CD8-positive, alpha-beta memory T cell (primary cell): ENCODE data around the gene ZNF697. TPM values are rescaled to one million over a fixed set of nuclear protein-coding genes. Genes with fewer than 3 reads are reported as not detected.

Experiments used
- CTCF ChIA-PET: fragments of 350-600 bp; sonication (Branson Sonifier 250); formaldehyde crosslinking; loops from one replicate; lab custom pipeline; 2021; ENCODE audit warnings: antibody characterized with exemption; lab: Charles Lee
- POLR2A ChIA-PET: fragments of 350-600 bp; sonication (Branson Sonifier 250); formaldehyde crosslinking; loops from one replicate; lab custom pipeline; 2021; ENCODE audit warnings: antibody characterized with exemption; lab: Charles Lee
- DNase-seq, 5 donors: peaks; one replicate each; pipeline versions ENCODE4 v3.0.0 to v3.0.0-alpha.2; 2020 to 2022; ENCODE audit warnings: mixed read lengths in 1 of 5
- H3K27ac ChIP-seq: one replicate; pipeline ENCODE4 v1.7.0; 2013; ENCODE audit warnings: low read depth, mild to moderate bottlenecking, low read length, moderate library complexity
- H3K27me3 ChIP-seq: 2 replicates; pipeline ENCODE4 v1.7.0; 2013; ENCODE audit warnings: low read length, mild to moderate bottlenecking; ENCODE audit not compliant: insufficient read depth, poor library complexity, severe bottlenecking
- H3K36me3 ChIP-seq: 2 replicates; pipeline ENCODE4 v1.7.0; 2013; ENCODE audit warnings: mild to moderate bottlenecking, low read length, moderate library complexity; ENCODE audit not compliant: insufficient read depth
- H3K4me1 ChIP-seq: 2 replicates; pipeline ENCODE4 v1.7.0; 2013; ENCODE audit warnings: mild to moderate bottlenecking, low read length, moderate library complexity; ENCODE audit not compliant: insufficient read depth
- H3K4me3 ChIP-seq: 2 replicates; pipeline ENCODE4 v1.7.0; 2013; ENCODE audit warnings: mild to moderate bottlenecking, low read length
- H3K9me3 ChIP-seq: 2 replicates; pipeline ENCODE4 v1.7.0; 2013; ENCODE audit warnings: mild to moderate bottlenecking, low read length
- H3K27ac Mint-ChIP-seq, 8 donors: one replicate each; pipeline ENCODE4 v1.8.0; 2020 to 2021; ENCODE audit warnings: mixed read lengths in 8 of 8, mild to moderate bottlenecking in 6 of 8, inconsistent platforms in 3 of 8, moderate library complexity in 3 of 8
- H3K27me3 Mint-ChIP-seq, 2 donors: one replicate each; pipeline ENCODE4 v1.8.0; 2020 to 2021; ENCODE audit warnings: mixed read lengths in 2 of 2, mild to moderate bottlenecking in 1 of 2, moderate library complexity in 1 of 2
- H3K36me3 Mint-ChIP-seq, 3 donors: one replicate each; pipeline ENCODE4 v1.8.0; 2020 to 2021; ENCODE audit warnings: mixed read lengths in 3 of 3, inconsistent platforms in 1 of 3, mild to moderate bottlenecking in 1 of 3
- H3K4me1 Mint-ChIP-seq, 3 donors: one replicate each; pipeline ENCODE4 v1.8.0; 2020 to 2021; ENCODE audit warnings: mixed read lengths in 3 of 3, inconsistent platforms in 1 of 3, mild to moderate bottlenecking in 1 of 3
- H3K4me3 Mint-ChIP-seq, 7 donors: one replicate each; pipeline ENCODE4 v1.8.0; 2020 to 2021; ENCODE audit warnings: mixed read lengths in 7 of 7, mild to moderate bottlenecking in 6 of 7, moderate library complexity in 4 of 7, inconsistent platforms in 2 of 7
- H3K9me3 Mint-ChIP-seq, 5 donors: one replicate each; pipeline ENCODE4 v1.8.0; 2020 to 2022; ENCODE audit warnings: mixed read lengths in 5 of 5, mild to moderate bottlenecking in 3 of 5, moderate library complexity in 2 of 5, inconsistent platforms in 1 of 5
- polyA plus RNA-seq: library from polyadenylated mRNA; unstranded; fragments of 300-500 nt; fragmentation: Illumina TruSeq; gene quantifications from one replicate; pipeline ENCODE4 v1.2.3, GENCODE V29; 2021
- total RNA-seq, 2 experiments: library from RNA; stranded (reverse); gene quantifications; one replicate each; pipeline ENCODE4 v1.2.3, GENCODE V29; 2021

ZNF697 gene
- total and polyA plus RNA-seq, 3 experiments from 2014 or later = 0.72 to 0.78 TPM; not detected in 1

GRCh38 chr1:119662034-119662437 is 14.0 kb upstream of the ZNF697 start:
- Mint-ChIP-seq H3K27me3 (peaks cover 9 to 25% of the 10 kb centered on the region in 2 donors), H3K36me3 (no peaks in the 10 kb centered on the region), H3K27ac (peak overlapping the region in 1 of 8 donors; percentile 51), H3K9me3 (no peaks in the 10 kb centered on the region), H3K4me1 (no peaks in the 10 kb centered on the region), H3K4me3 (no peak overlapping the region)
- Histone ChIP-seq H3K4me1 (no peaks in the 10 kb centered on the region), H3K4me3 (no peak overlapping the region), H3K36me3 (no peaks in the 10 kb centered on the region), H3K9me3 (no peaks in the 10 kb centered on the region), H3K27me3 (peaks cover 5% of the 10 kb centered on the region), H3K27ac (no peak overlapping the region)
- DNase-seq = no peak
- ChIA-PET CTCF (interaction anchor here (1.0 kb wide), 1 partner anchor 13 kb away, joined by 3 read pairs; no protein-coding TSS in a partner anchor), POLR2A (interaction anchor here (0.6 kb wide), 1 partner anchor 21 kb away, joined by 5 read pairs; no protein-coding TSS in a partner anchor)

- Histone ChIP-seq H3K27ac (no peak overlapping the region), H3K36me3 (no peaks in the 10 kb centered on the region), H3K9me3 (no peaks in the 10 kb centered on the region), H3K4me3 (no peak overlapping the region), H3K27me3 (peaks cover 5% of the 10 kb centered on the region), H3K4me1 (no peaks in the 10 kb centered on the region)
- Mint-ChIP-seq H3K4me1 (no peaks in the 10 kb centered on the region), H3K27ac (no peak overlapping the region), H3K9me3 (no peaks in the 10 kb centered on the region), H3K4me3 (no peak overlapping the region), H3K27me3 (peaks cover 9 to 27% of the 10 kb centered on the region in 2 donors), H3K36me3 (no peaks in the 10 kb centered on the region)
- CTCF ChIA-PET = interaction anchor here (0.8 to 1.2 kb wide), 2 partner anchors 9 to 30 kb away, joined by 3 to 5 read pairs; no protein-coding TSS in a partner anchor
- no peak for DNase-seq
- POLR2A ChIA-PET = no interaction called here
Observed at GRCh38 chr1:119660253-119661083, 12.4 kb upstream of the ZNF697 start.

GRCh38 chr1:119659628-119660027 is 11.6 kb upstream of the ZNF697 start:
- DNase-seq = no peak
- Mint-ChIP-seq H3K27ac (no peak overlapping the region), H3K4me3 (no peak overlapping the region), H3K36me3 (no peaks in the 10 kb centered on the region), H3K4me1 (no peaks in the 10 kb centered on the region), H3K27me3 (peaks cover 11 to 30% of the 10 kb centered on the region in 2 donors), H3K9me3 (no peaks in the 10 kb centered on the region)
- ChIA-PET POLR2A (no interaction called here), CTCF (no interaction called here)
- Histone ChIP-seq H3K4me1 (no peaks in the 10 kb centered on the region), H3K4me3 (no peak overlapping the region), H3K9me3 (no peaks in the 10 kb centered on the region), H3K27me3 (peaks cover 5% of the 10 kb centered on the region), H3K36me3 (no peaks in the 10 kb centered on the region), H3K27ac (no peak overlapping the region)

GRCh38 chr1:119656410-119656955 is 8.4 kb upstream of the ZNF697 start:
- Histone ChIP-seq H3K4me3 (no peak overlapping the region), H3K27me3 (peaks cover 9% of the 10 kb centered on the region), H3K27ac (no peak overlapping the region), H3K36me3 (no peaks in the 10 kb centered on the region), H3K4me1 (no peaks in the 10 kb centered on the region), H3K9me3 (no peaks in the 10 kb centered on the region)
- H3K36me3 Mint-ChIP-seq = no peaks in the 10 kb centered on the region
- peaks cover 10 to 55% of the 10 kb centered on the region in 2 donors for H3K27me3 Mint-ChIP-seq
- POLR2A ChIA-PET = no interaction called here
- H3K4me3 Mint-ChIP-seq = no peak overlapping the region
- no peak overlapping the region for H3K27ac Mint-ChIP-seq
- H3K9me3 Mint-ChIP-seq = no peaks in the 10 kb centered on the region
- no peaks in the 10 kb centered on the region for H3K4me1 Mint-ChIP-seq
- CTCF ChIA-PET = no interaction called here
- no peak for DNase-seq

- CTCF ChIA-PET = interaction anchor here (1.1 kb wide), 1 partner anchor 19 kb away, joined by 3 read pairs; no protein-coding TSS in a partner anchor
- Histone ChIP-seq H3K36me3 (no peaks in the 10 kb centered on the region), H3K4me1 (no peaks in the 10 kb centered on the region), H3K27me3 (peaks cover 5% of the 10 kb centered on the region), H3K4me3 (no peak overlapping the region), H3K27ac (no peak overlapping the region), H3K9me3 (no peaks in the 10 kb centered on the region)
- peaks cover 15 to 57% of the 10 kb centered on the region in 2 donors for H3K27me3 Mint-ChIP-seq
- no peak for DNase-seq
- no peaks in the 10 kb centered on the region for H3K36me3 Mint-ChIP-seq
- H3K9me3 Mint-ChIP-seq = peaks cover 0 to 1% (median 0%) of the 10 kb centered on the region in 5 donors
- no peak overlapping the region for H3K4me3 Mint-ChIP-seq
- POLR2A ChIA-PET = no interaction called here
- no peak overlapping the region for H3K27ac Mint-ChIP-seq
- H3K4me1 Mint-ChIP-seq = no peaks in the 10 kb centered on the region
Observed at GRCh38 chr1:119655154-119655553, 7.1 kb upstream of the ZNF697 start.

- no peak overlapping the region for H3K27ac ChIP-seq
- no peaks in the 10 kb centered on the region for H3K36me3 ChIP-seq
- Mint-ChIP-seq H3K27me3 (peaks cover 22 to 65% of the 10 kb centered on the region in 2 donors), H3K4me1 (peaks cover 0 to 3% (median 3%) of the 10 kb centered on the region in 3 donors), H3K27ac (no peak overlapping the region), H3K4me3 (no peak overlapping the region), H3K9me3 (peaks cover 0 to 5% (median 2%) of the 10 kb centered on the region in 5 donors), H3K36me3 (no peaks in the 10 kb centered on the region)
- no peaks in the 10 kb centered on the region for H3K9me3 ChIP-seq
- H3K4me3 ChIP-seq = no peak overlapping the region
- H3K27me3 ChIP-seq = peaks cover 5% of the 10 kb centered on the region
- CTCF ChIA-PET = no interaction called here
- H3K4me1 ChIP-seq = no peaks in the 10 kb centered on the region
- POLR2A ChIA-PET = no interaction called here
- DNase-seq = no peak
Observed at GRCh38 chr1:119653839-119654170, 5.7 kb upstream of the ZNF697 start.

GRCh38 chr1:119653135-119653838 is 5.2 kb upstream of the ZNF697 start:
- Histone ChIP-seq H3K4me1 (no peaks in the 10 kb centered on the region), H3K36me3 (no peaks in the 10 kb centered on the region), H3K4me3 (no peak overlapping the region), H3K9me3 (no peaks in the 10 kb centered on the region), H3K27ac (no peak overlapping the region), H3K27me3 (peaks cover 5% of the 10 kb centered on the region)
- no peaks in the 10 kb centered on the region for H3K36me3 Mint-ChIP-seq
- no peak overlapping the region for H3K27ac Mint-ChIP-seq
- peaks cover 2 to 6% (median 5%) of the 10 kb centered on the region in 3 donors for H3K4me1 Mint-ChIP-seq
- no peak overlapping the region for H3K4me3 Mint-ChIP-seq
- ChIA-PET POLR2A (no interaction called here), CTCF (no interaction called here)
- H3K9me3 Mint-ChIP-seq = peaks cover 0 to 5% (median 2%) of the 10 kb centered on the region in 5 donors
- DNase-seq = no peak
- H3K27me3 Mint-ChIP-seq = peaks cover 25 to 68% of the 10 kb centered on the region in 2 donors

GRCh38 chr1:119652587-119652986 is 4.5 kb upstream of the ZNF697 start:
- H3K27me3 Mint-ChIP-seq = peaks cover 29 to 71% of the 10 kb centered on the region in 2 donors
- no peak overlapping the region for H3K27ac ChIP-seq
- H3K4me1 Mint-ChIP-seq = peaks cover 2 to 7% (median 6%) of the 10 kb centered on the region in 3 donors
- no peaks in the 10 kb centered on the region for H3K9me3 ChIP-seq
- H3K9me3 Mint-ChIP-seq = peaks cover 0 to 5% (median 2%) of the 10 kb centered on the region in 5 donors
- no peak overlapping the region for H3K27ac Mint-ChIP-seq
- peaks cover 6% of the 10 kb centered on the region for H3K27me3 ChIP-seq
- ChIA-PET CTCF (no interaction called here), POLR2A (no interaction called here)
- no peak for DNase-seq
- H3K36me3 ChIP-seq = no peaks in the 10 kb centered on the region
- no peak overlapping the region for H3K4me3 Mint-ChIP-seq
- no peak overlapping the region for H3K4me3 ChIP-seq
- H3K36me3 Mint-ChIP-seq = no peaks in the 10 kb centered on the region
- H3K4me1 ChIP-seq = no peaks in the 10 kb centered on the region
